CD1c-positive myeloid dendritic cell (primary cell): ENCODE data around the gene NAV2.
"Not testable (repeated sequence)": the region's sequence is repeated elsewhere in the genome, so short reads cannot be mapped to it uniquely, and the experiment has no call there.

ENCODE experiments used
- DNase-seq: peaks from one replicate; pipeline ENCODE4 v3.0.0-alpha.2; 2016; ENCODE audit errors: extremely low spot score

Gene NAV2

DNA sequence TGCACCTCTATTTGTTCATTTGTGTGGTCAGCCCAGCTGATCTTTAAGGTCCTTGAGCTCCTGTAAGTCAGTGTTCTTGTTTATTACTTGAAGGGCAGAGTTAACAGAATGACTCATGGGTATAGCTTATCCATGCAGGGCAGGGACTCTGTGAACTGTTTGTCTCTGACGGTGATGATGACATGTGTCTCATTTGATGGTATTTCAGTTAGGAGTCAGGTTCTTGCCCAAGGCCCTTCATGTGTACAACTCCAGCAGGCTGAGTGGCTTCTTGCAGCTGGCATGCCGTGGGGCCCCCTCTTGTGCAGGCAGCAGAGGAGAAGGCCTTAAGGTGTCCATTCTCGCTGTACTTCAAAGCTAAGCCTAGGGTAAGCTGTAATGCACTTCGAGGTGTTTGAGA lies 282.5 kb downstream of the NAV2 start:
- DNase-seq = no peak

DNA sequence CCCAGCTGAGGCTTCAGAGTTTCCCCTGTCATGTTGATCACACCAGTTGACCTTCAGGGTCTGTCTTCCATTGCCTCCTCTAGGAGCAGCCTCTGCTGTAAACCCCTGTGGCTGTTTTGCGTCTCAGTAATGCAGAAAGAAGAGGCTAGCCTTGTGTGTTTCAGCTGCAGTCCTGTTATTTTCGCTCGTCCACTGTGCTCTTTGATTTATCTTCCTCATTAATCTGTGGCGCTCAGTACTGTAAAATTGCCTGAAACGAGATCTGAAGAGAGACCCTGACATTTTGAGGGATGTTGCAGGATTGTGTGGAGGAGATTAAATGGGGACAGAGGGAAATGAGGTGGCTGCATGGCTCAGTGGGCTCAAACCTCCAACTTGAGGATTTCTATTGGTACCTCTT lies 283.9 kb downstream of the NAV2 start:
- no peak for DNase-seq

DNA sequence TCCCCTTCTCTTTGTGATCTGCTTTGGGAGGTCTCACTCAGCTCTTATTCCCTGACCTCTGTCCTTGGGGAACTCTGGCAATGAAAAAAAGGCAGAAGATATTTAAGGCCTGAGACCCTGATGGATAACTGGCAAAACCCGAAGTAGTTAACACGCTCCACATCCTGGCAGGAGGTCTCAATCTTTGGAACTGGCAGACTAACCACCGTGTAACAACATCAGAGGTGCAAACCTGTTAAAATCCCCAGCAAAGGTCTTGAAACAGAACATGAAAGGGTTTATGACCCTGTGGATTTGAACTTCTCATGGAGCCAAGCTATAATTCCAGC lies 287.3 kb downstream of the NAV2 start:
- DNase-seq = no peak

DNA sequence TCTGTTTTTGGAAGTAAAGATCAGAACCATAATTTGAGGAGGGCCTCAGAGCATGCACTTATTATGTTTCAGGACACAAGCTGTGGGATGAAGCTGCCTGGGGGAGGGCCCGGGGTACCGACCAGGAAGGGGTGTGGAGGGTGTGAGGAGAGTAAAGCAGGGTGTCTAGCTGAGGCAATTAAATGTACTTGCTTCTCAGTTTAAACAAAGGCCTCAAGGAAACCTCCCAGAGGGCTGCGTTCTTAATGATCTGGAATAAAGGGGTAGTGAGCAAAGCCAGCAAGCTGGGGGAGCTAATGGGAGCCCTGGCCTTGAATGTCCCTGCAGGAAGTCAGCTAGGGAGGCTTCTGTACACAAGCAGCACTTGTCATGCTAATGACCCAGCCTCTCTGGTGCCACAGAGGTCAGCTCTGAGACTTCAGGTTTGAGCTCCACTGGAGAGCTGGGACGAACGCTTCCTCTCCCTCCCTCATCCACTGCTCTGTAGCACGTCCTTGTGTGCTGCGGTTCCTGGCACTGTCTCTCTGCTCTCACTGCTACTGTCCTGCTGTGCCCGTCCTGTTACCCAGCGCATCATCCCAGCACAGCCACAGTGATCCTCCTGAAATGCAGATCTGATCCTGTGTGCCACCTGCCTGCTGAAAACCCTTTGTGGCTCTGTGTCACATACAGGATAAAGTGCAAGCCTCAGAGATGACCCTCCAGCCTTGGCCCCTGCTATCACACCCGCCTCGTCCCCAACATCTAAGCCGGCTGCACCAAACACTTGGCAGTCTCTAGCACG lies 287.9 kb downstream of the NAV2 start:
- no peak for DNase-seq

DNA sequence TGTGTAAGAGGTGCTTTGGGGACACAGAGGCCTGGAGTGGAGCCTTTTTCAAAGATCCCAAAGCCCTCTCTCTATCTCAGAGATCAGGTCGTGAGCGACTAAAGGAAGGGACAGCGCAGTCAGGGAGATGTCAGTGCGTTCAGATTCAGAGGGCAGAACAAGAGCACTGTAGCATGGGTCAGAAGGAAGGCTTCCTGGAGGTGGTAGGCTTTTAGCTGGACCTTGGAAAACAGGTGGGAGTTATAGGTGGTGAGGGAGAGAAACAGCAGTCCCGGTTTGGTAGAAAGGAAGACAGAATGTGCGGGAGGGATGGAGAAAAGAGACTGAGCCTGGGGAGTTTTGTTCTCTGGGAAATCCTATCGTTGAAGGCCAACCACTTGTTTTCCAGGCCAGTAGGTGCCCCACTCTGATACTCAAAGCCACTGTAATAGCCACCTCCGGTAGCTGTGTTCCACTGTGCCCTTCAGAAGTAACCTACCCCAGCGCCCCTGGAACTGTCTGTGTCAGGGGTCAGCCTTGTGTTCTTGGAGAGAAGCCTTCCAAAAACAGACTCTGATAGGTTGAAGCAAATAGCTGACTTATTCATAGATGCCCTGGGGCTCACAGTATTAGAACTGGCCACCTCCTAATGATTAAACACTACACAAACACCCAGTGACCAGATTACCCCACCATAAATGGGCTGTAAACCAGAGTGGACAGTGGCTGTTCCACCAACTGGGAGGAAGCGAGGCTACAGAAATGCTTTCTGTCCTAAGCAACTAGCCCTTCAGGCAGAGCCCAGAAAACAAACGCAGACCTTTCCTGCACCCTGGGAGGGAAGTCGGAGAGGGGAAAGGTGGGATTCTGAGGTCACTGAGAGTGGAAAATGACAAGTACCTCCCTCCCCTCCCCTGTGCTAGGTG lies 289.9 kb downstream of the NAV2 start:
- DNase-seq = no peak

DNA sequence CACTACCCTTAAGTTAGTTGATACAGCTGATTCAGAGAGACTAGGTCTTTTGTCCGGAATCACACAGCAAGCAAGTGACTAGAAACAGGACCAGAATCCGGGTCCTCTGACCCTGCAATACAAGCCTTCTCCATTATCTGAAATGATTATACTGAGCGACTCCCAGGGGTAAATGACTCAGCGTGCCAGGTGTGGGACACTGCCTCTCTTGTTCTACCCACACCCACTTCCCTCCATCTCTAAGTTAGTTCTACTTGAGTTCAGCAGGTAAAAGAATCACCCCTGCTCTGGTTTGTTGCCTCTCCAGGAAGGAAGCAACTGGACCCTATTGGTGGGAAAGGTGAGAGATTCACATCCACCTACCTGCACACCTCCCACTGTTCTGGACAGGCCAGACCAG lies 290.7 kb downstream of the NAV2 start:
- no peak for DNase-seq

DNA sequence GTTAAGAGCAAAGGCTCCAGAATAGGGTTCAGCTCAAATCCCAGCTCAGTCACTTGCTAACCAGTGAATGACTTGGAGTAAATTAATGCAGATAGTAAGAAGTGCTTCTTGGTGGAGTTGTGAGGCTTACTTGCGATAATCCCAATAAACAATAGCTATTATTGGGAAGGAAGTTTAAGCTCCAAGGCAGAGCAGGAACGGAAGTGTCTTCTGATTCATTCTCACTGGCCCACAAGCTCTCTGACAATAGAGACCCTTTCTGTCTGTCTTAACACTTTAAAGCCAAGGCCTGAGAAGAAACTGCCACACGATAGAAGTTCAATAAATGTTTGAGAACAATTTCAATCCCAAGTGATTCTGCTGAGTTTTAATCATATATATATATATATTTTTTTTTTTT lies 292.2 kb downstream of the NAV2 start:
- no peak for DNase-seq

DNA sequence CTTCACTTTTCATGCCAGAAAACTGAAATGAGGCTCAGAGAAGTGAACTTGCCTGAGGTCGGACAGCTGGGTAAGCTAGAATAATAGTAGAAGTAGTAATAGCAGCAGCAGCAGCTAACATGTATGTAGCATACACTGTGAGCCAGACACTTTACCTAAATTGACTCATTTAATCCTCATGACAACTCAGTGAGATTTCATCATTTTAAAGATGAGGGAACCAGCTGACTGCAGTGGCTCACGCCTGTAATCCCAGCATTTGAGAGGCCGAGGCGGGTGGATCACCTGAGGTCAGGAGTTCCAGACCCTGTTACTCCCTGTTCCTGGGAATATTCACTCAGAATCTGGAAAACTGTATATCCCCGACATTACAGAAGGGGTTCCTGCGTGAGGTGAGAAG lies 293.1 kb downstream of the NAV2 start:
- no peak for DNase-seq

DNA sequence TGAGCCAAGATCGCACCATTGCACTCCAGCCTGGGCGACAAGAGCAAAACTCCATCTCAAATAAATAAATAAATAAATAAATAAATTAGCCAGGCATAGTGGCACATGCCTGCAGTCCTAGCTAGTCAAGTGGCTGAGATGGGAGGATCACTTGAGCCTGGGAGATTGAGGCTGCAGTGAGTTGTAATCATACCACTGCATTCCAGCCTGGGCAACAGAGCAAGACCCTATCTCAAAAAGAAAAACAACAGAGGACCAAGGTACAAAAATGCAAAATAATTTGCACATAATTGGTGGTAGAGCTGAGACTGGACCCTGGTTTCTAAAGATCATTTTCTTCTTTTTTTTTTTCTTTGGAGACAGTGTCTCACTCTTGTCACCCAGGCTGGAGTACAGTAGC lies 294.0 kb downstream of the NAV2 start:
- DNase-seq = not testable (repeated sequence)

DNA sequence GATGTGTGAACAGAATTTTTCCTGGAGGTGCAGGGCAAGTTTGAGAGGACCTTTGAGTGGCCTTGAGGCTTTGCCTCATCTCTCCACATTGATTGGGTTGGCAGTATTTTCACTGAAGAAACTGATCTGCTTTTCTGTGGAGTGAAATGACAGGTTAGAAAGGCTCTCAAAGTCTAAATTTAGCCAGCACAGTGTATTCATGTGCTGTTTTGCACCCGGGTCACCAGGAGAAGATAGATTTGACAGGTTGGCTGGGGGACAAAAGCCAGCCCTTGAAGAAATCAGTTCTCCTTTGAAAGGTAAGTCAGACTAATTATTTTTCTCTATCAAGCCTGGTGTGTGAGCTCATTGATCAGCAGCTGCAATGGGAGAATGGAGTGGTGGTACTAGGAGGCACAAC lies 294.7 kb downstream of the NAV2 start:
- DNase-seq = no peak

DNA sequence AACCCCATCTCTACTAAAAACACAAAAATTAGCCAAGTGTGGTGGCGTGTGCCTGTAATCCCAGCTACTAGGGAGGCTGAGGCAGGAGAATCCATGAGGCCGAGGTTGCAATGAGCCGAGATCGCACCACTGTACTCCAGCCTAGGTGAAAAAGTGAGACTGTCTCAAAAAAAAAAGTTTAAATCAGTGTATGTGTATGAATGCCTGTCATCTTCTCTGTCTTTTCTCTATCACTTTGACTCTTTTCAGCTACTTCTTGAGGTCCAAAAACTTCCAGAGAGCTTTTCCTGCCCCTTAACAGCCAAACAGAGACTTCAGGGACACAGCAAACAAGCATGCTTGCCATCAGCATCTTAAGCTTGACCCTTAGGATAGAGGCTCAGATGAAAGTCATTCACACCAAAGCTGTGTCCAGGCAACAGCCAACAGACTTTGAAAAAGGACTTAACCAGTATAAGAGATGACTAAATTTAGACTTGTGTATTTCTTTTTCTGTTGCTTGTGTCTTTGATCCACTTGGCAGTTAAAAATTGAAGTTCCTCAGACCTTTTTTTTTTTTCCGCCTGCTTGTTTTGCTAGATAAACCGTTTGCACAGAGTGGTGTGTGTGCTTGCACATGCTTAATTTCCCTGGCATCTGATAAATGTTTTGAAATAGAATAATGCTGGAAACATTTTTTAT lies 295.7 kb downstream of the NAV2 start:
- no peak for DNase-seq

DNA sequence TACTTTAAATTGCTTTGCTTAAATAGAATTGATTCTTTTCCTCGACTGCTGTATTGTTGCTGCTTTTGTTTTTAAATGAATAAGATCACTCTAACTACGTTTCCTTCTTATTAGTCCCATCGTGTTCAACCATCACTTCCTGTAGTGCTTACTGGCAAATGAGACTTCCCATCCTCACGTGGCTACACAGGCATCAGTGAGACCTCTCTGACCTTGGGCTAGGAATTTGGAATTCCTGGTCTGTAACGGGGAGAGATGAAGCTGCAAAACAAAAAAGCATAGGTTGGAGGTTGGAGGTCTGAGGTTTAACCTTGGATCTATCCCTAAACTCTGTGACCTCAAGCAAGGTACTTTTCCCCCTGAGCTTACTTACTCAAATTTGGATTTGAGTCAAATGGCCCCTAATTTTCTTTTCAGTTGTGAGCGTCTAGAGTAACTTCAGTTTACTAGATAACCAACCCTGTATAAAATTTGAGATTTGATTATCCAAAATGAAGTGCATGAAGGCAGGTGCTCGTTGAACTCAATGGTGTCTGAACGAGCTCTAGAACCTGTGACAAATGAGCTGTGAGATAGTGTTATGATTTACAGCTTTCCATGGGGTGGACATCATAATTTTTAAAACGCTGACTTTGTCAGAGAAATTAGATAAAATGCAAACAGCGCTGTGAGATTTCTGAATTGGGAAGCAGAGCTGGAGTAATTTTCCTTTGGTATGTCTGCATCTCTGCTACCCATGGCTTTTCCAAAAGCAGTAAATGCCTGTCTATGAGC lies 296.4 kb downstream of the NAV2 start:
- no peak for DNase-seq

DNA sequence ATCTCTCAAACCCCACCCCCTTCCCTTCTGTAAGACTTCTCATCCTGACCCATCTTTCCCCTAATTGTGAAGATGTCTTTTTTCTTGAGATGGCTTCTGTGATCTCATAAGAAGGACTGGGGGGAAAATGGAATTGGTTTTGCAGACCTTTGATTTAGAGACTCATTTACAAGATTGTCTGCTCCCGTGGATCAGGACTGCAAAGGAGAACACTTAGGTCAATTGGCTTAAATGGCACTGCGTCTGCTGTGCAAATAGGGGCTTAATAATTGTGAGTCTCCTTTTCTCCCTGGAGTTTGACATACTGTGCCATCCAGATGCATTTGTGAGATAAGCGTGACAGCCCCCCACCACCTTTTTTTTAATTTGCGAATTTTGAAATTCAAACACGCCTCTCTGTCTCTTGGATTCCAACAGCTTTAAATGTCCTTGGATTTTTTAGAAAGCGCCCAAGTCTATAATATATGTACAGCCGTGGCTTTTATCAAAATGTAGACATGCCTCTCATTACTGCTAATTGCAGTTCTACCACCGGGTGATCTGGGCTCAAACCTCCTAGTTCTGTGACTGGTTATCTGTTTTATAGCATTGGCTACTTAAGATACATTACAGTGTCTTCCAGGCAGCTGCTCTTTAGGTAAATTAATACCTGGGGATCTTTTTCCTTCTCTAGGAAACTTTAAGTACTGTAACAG lies 297.7 kb downstream of the NAV2 start:
- no peak for DNase-seq

DNA sequence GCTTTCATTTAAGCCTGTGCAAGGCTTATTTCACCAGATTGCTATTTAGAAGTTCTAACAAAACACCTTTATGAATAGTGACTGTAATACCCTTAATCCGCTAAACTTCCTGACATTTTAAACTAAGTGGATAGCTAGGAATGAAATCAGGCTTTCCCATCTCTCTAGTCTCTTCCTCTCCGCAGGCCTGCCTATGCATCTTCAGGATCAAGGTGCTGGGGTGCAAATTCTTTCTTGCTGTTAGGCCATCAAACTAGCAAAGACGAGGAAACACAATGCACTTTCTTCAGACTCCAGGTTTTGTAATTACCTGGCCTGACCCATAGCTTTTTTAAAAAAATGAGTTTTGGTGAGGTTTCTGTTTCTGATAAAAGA lies 298.2 kb downstream of the NAV2 start:
- no peak for DNase-seq

DNA sequence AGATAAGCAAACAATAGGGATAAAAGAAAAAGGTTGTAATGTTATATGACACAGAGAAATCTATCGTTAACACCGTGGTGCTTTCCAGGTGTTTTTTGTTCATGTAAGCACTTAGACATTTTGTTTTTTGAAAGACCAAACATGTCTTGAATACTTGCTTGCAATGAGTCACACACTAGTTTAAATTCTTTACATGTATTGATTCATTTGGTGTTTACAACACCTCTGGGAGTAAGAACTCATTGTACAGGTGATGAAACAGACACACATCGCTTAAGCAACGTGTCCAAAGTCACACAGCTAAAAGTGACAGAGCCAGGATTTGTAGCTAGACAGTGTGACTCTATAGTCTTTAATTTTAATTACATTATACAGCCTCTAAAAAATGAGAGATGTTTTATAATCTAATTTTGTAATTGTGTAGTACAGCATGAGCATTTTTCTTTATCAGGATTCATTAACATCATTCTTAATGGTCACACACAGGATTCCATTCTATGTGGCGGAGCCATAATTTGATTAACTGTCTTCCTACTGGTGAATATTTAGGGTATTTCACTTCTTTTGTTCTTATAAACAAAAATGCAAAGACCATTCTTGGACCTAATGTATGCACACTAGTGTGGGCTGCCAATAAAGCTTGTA lies 298.8 kb downstream of the NAV2 start:
- no peak for DNase-seq

DNA sequence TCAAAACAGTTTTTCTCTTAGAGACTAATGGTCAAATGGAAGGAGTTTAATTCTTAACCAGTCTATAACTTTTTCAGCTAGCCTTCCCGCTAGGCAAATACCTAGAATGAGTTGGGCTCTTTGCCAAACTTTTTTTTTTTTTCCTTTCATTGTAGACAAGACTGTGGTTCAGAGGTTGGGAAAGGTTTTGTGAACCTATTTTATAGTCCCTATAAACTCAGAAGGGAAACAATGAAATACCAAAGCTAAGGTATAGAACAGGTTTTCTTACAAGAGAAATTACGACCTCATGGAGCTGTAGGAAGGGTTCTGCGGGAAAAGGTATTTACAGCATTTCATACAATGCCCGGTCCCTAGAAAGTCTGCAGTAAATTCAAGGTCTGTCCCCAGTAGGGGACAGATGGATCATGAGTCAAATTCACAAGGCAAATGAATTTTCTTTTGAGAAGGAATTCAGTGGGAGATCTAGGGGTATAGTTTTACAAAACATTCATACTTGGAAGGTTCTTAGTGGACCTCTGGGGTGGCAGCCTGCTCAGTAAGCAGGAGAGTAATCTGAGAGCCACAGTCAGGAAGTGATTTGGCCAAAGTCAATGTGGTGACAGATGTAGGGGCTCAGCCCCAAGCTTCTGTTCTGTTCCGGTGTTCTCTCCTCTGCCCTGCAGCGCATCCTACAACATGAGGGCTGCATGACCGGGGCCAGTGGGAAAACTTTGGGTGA lies 300.9 kb downstream of the NAV2 start:
- DNase-seq = no peak

DNA sequence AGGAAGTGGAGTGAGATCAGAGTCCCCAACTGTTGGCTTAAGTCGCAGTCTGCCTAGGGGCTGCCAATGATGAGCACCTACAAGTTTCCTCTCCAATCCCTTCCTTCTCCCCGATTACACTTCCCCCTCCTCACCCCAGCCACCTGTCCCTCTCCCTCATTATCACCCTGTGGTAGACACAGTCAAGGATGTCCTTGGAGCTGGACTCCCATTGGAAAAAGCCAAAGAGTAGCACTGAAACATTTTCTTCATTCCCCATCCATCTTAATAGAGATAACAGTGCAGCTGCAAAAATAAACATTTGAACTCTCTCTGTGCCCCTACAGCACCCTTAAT lies 301.4 kb downstream of the NAV2 start:
- no peak for DNase-seq

DNA sequence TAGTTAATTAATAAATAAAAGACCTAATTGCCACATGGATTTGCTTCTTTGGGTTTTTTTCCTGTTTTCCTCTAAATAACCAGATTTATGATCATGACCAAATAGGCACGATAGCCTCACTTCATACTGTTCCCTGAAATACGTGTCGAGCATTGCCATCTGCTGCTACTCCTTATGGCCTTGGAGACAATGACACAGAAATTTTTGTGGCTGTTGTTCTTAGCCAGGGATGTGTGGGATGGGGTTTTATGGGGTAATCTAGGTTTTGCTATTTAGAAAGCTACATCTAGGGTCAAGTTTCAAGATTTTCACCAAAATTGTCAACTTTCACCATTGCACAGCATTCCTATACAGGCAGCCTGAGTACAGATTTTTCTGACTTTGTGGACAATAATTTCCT lies 302.5 kb downstream of the NAV2 start:
- DNase-seq = no peak

DNA sequence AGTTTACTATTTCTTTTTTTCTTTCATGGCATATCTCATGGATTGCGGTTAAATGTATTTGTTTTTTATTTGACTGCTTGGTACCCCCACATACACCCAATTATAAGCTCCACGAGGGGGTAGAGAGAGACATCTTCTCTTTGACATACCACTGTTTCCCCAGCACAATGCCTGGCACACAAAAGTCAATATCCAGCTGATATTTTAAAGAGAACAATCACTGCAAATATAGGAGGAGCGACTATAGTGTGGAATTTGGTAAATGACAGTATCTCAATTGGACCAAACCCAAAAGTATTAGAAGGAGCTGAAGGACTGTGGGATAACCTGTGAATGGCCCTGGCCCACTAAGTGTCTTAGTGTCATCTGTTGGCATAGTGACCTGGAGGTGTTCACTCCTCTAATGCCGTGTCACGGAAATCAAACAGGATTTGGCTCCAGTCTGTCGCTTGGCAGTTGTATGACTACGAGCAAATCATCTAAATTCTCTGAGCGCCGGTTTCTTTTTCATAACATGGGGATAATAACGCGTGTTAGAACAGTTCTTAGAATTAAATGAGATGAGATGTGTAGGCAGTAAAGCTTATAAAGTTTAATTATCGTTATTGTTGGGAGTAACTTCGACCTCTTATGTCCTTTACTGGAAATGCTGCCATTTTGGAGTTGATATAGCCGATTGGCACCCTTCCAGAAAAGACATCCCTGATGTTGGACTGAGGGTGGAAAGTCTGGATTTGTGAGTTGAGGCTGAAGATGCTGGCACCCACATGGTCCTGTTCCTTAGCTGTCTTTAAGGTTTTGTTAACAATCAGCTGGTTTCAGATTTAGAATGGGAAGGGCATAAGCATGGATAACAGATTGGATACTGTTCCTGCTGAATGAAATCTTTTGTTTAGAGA lies 303.1 kb downstream of the NAV2 start:
- DNase-seq = no peak
